Stimulated activated naive CD4-positive, alpha-beta T cell (primary cell): ENCODE results near the gene RPP25L.

Source experiments
- DNase-seq, 6 experiments: peaks; one replicate each; lab custom pipeline; 2025; lab: John Stamatoyannopoulos, UW

RPP25L gene

DNA sequence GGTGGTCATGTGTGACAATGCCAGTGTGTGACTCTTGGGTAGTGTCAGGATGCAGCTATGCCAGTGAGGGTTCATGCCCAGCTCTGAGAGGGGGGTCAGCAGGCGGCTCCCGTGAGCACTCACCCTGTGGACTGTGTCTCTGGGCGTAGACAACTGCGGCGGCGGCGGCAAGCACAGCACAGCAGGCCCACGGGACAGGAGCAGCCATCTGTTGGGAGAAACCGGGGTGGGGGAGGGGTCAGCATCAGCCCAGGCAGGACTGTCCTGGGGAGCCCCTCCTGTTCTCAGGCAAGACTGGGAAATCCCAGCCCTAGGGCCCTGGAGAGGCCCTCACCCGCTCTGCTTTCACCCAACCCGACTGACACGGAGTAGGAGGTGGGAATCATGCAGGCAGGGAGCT, 43.1 kb downstream of the RPP25L start:
- DNase-seq = no peak

GRCh38 chr9:34568133-34568532, 43.8 kb downstream of the RPP25L start:
- no peak for DNase-seq

DNA sequence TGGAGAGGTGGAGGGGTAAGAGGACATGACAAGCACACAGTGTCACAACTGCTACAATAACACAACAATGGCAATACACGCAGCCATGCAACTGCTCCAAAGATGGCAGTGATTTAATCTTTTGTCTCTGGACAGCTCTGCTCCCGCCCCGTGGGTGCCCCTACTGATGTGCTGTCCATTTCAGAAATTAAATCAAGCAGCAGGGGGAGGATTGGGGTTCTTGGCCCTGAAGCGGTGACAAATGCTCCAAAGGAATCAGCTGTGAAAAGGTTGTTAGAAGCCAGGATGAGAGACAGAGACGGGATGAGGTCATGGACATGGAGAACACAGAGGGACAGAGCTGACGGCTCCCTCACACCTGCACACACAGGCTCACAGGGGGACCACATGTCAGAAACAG, 44.9 kb downstream of the RPP25L start:
- DNase-seq = no peak

DNA sequence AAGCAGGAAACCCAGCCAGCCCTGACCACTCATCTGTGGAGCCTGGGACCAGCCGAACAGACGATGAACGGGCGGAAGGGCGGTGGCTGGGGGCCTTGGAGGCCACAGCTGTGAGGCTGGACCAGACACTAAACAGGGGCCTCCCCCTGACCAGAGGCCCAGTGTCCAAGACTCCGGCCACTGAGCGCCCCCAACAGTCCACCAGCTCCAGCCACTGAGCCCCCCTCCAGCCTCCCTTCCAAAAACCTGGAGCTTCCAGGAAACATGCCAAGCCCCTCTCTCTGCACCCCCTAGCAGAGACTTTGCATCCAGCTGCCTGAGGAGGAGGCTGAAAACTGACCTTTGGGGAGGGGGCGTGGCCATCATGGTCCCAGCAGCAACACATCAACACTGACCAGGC, 45.6 kb downstream of the RPP25L start:
- DNase-seq = no peak

DNA sequence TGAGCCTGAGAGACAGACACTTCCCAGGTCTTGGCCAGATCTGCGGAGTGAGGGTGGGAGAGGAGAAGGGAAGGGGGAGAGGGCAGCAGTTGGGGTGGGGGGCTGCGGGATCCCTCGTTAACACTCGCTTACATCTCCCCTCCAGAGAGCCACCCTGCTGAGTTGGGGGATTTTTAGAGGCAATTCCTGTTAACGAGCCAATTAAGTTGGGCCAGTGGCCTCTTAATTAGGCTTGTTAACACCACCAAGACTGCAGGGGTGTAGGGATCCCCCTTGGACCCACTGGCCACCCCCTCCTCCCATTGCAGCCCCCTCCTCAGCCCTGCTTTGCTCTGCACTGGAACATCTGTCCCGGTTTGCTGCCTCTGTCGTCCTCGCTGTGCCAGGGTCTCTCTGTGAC, 46.0 kb downstream of the RPP25L start:
- no peak for DNase-seq

DNA sequence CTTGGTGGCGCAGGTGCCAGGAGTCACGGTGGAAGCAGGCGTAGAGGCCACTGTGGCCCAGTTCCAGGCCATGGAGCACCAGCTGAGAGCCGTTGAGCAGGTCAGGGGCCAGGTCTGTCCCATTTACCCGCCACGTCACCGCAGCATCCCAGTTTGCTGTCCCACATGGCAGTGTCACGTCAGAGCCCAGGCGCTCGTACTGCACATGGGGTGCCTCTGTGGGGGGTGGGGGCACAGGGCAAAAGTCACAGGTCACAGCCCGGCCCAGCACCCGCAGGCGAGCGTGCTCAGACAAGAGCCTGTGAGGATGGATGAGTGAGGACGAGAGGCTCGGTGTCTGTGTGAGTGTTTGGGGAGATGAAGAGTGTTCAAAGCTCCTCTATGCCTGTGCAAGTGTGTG, 47.3 kb downstream of the RPP25L start:
- DNase-seq = no peak

DNA sequence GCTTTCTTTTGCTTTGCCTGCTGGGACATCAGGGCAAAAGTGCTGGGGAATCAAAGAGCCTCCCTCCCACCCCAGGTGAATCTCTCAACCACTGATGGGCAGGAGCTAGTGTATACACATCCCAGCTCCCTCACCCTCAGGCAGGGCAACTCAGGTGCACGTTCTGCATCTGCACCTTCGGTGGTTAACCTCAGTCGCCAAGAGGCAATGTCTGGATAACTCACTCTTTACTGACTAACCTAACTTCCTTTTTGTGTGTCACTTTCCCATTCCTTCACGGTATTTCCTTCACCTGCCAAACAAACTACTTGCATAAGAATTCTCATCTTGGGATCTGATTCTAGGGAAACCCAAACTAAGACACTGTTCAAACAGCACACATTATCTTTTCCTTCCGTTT, 48.6 kb downstream of the RPP25L start:
- DNase-seq = no peak

DNA sequence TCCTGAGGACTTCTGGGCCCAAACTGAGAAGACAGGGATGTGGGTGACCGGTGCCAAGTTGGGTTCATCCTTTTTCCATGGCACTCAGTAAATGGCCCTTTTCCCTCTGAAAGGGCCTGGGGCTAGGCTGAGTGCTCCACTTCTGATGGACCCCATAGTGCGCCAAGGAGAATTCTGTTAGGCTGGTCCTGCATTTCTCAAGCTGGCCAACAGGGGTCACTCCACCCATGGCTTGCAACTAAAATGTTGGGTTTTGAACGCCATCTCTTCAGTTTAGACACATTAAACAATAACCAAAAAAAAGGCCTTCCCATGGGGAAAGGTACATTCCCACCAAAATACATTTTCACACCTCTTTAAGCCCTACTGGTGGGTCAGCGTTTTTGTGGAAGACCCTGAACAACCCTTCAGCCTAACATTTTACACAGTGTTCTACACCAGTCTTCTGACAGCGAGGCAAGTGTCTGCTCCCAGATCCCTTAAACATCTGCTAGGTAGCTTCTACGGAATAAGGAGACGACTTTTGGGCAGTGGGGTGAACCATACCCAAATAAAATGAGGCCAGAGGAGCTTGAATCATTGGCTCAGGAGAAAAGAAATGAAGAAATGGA, 49.7 kb downstream of the RPP25L start:
- DNase-seq = no peak

DNA sequence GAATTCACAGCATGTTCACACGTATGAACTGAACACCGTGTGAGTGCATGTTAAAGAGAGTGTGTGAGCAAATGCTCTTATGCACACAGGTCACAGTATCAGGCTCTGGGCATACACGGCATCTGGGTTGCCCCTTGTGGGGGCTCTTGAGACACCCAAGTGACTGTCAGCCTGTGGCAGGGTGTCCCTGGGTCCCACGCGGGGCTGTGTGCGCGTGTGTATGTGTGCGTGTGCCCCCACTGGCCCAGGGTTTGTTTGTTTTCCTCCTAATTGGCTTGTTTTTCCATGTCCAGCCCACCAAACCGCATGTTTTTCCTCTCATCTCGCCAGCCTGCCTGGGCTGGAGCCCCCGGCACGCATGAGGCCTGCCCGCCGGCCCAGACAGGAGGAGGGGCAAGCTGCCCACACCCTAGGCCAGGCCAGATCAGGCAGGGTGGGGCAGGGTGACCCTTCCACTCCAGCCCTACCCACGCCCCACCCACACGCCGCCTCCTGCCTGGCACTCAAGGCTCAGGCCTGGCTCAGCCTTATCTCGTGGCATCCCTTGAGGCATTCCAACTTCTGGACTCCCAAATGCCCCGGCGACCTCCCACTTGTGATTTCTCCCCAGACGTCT, 51.2 kb downstream of the RPP25L start:
- DNase-seq = no peak
